DND-41 (cell line): ENCODE results near the gene EFCAB13.
A peak's percentile ranks its signal among the peaks of the same experiment; 100 is the strongest.

Source experiments
- ATAC-seq: fragments of 200-7000 bp; cut with Tn5 transposase; 3 replicates; pipeline ENCODE4 v1.9.1; 2021; ENCODE audit warnings: low read depth; ENCODE audit not compliant: insufficient read depth
- DNase-seq: peaks from one replicate; pipeline ENCODE4 v3.0.0-alpha.2; 2020
- H2AFZ ChIP-seq: 2 replicates; pipeline ENCODE4 v1.6.0; 2012; ENCODE audit warnings: low read depth, low read length
- H3K27ac ChIP-seq: 2 replicates; pipeline ENCODE4 v1.5.1; 2012; ENCODE audit warnings: low read length, inconsistent platforms
- H3K27me3 ChIP-seq: fragments of 200-600 bp; sonication (generic); 2 replicates; pipeline ENCODE4 v1.6.0; 2012; ENCODE audit warnings: low read length, mild to moderate bottlenecking, inconsistent platforms; ENCODE audit not compliant: insufficient read depth, poor library complexity
- H3K36me3 ChIP-seq: 2 replicates; pipeline ENCODE4 v1.5.1; 2012; ENCODE audit warnings: low read length, inconsistent platforms; ENCODE audit not compliant: insufficient read depth
- H3K4me1 ChIP-seq: 2 replicates; pipeline ENCODE4 v1.5.1; 2012; ENCODE audit warnings: mild to moderate bottlenecking, low read length; ENCODE audit not compliant: insufficient read depth
- H3K4me2 ChIP-seq: 2 replicates; pipeline ENCODE4 v1.6.0; 2012; ENCODE audit warnings: mild to moderate bottlenecking, moderate library complexity, low read length, inconsistent platforms; ENCODE audit not compliant: insufficient read depth
- H3K4me3 ChIP-seq, 2 experiments: fragments of 200-600 bp in 1 of 2; shearing (Covaris generic) in 1 of 2; 2 replicates each; pipeline ENCODE4 v1.5.1; 2012 to 2016; ENCODE audit warnings: inconsistent platforms in 2 of 2, low read length in 2 of 2, mild to moderate bottlenecking in 2 of 2, low read depth in 1 of 2, moderate library complexity in 1 of 2
- H3K79me2 ChIP-seq: 2 replicates; pipeline ENCODE4 v1.6.0; 2012; ENCODE audit warnings: low read length, inconsistent platforms; ENCODE audit not compliant: insufficient read depth
- H3K9ac ChIP-seq: 2 replicates; pipeline ENCODE4 v1.6.0; 2012; ENCODE audit warnings: low read depth, mild to moderate bottlenecking, inconsistent platforms, low read length, moderate library complexity
- H3K9me3 ChIP-seq: 2 replicates; pipeline ENCODE4 v1.5.1; 2012; ENCODE audit warnings: low read length, moderate library complexity, mild to moderate bottlenecking, inconsistent platforms; ENCODE audit not compliant: insufficient read depth, severe bottlenecking
- H4K20me1 ChIP-seq: 2 replicates; pipeline ENCODE4 v1.6.0; 2012; ENCODE audit warnings: low read length; ENCODE audit not compliant: insufficient read depth
- CTCF ChIP-seq: IDR thresholded peaks from 2 replicates; pipeline ENCODE4 v1.5.1; 2012; ENCODE audit warnings: borderline replicate concordance, low read length, moderate library complexity, mild to moderate bottlenecking; ENCODE audit not compliant: poor library complexity, severe bottlenecking; ENCODE audit errors: extremely low read depth
- EZH2 ChIP-seq: IDR thresholded peaks from 3 replicates; pipeline ENCODE4 v1.6.1; 2012; ENCODE audit warnings: borderline replicate concordance, low read depth, mild to moderate bottlenecking, moderate library complexity, low read length, inconsistent platforms; ENCODE audit not compliant: severe bottlenecking

The EFCAB13 gene, protein sequence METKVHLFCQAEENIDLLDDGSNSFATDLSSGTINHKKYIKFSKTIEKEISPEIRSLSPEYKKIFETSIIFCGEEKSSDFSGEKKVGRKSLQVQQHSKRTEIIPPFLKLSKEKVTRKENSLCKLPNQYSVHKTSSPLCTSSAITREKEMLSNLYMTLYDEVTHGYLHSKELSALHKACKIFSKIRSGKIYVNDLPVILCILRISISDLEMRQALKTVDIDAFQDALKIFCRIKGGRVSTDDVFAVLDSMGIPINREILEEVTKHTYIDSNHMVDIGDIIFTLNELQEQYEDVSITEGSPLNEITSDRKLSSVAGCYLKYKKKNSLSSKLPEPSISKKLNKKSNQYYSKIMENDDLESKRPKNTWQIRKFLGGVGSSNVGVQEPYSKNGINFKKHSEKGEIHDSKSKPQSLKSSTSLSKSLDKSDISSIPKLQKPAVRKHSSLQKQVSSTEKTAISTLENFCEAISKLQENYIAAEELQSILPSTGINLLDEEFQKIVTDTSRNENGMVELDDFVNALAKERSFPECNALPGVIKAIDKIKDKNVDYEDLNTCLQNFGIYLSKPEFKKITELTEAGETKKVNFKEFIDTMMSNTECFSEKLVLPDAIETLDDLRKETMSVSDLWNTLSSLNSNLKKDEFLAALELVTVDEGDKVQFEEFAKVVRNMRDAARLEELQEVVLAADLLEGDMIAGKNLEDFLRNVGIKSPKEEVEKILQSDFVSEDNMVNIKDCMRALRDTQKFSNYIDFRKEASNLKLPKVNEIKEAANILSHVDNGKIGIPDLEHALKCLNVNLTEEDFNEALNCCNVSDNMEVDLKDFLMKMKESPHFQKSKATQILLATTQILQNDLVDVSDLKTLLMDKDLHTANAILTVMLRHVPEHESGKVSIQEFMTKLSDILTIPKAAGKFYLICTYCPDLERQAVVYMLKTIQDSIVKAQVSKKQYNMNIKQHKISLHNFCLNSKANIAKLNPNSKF

DNA sequence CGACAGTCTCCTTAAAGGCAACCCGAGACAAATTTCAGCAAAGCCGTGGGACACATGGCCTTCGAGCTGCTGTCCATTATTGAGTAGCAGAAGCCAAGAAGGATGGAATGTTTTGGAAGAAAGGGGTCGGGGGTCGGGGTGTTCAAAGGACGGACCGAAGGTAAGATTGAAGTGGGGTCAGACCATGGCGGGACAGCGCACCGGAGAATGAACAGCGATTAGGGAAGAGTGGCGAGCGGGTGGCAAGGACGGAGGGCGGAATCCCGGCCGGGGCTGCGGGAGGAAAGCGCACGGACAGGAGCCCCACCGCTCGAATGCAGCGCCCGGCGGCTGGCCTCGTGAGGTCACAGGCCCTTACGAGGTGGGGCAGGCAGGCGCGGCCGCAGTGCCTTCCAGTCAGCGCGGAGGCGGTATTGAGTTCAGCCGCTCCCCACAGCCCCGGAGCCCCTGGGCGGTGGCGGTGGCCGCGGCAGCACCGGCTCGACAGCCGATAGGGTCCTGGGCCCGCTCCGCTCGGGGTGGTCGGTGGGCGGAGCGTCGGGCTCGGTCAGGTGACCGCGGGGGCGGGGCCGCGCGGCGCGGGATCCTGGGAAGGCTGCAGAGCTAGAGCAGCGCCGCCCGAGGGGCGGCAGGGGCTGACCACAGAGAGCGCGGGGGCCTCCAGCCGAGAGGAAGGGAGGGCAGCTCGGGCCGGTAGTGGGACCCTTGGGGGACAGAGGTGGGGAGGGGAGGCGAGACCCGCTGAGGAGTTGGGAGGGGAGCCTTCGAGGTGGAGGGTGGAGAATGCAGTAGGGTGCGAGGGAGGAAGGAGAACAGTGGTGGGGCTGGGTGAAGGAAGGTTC lies at the start of gene EFCAB13:
Gene EFCAB13 (plus strand): TSS at position 574 of the 842 bp plus-strand sequence. CDS start 4,399 bp downstream, outside the sequence.
- peak within 1 kb of the TSS; percentile 5 to 65; a peak in 3 of 4 replicates for H3K4me3 ChIP-seq
- peak within 1 kb of the TSS; percentile 69 for H2AFZ ChIP-seq
- peak within 1 kb of the TSS; percentile 67 for H3K27ac ChIP-seq
- H3K9me3 ChIP-seq = peaks cover 3% of the 10 kb centered on the region
- DNase-seq (peak; percentile 79), ATAC-seq (peak; percentile 90)
- H4K20me1 ChIP-seq = no peaks in the 10 kb centered on the region
- TF ChIP-seq CTCF = peak; percentile 28
- no peak for TF ChIP-seq EZH2
- H3K4me2 ChIP-seq = peak within 1 kb of the TSS; percentile 75
- H3K79me2 ChIP-seq = no peaks in the 10 kb centered on the region
- peaks cover 16% of the 10 kb centered on the region for H3K4me1 ChIP-seq
- H3K27me3 ChIP-seq = no peaks in the 10 kb centered on the region
- H3K9ac ChIP-seq = peak within 1 kb of the TSS; percentile 66
- H3K36me3 ChIP-seq = no peaks in the 10 kb centered on the region

DNA sequence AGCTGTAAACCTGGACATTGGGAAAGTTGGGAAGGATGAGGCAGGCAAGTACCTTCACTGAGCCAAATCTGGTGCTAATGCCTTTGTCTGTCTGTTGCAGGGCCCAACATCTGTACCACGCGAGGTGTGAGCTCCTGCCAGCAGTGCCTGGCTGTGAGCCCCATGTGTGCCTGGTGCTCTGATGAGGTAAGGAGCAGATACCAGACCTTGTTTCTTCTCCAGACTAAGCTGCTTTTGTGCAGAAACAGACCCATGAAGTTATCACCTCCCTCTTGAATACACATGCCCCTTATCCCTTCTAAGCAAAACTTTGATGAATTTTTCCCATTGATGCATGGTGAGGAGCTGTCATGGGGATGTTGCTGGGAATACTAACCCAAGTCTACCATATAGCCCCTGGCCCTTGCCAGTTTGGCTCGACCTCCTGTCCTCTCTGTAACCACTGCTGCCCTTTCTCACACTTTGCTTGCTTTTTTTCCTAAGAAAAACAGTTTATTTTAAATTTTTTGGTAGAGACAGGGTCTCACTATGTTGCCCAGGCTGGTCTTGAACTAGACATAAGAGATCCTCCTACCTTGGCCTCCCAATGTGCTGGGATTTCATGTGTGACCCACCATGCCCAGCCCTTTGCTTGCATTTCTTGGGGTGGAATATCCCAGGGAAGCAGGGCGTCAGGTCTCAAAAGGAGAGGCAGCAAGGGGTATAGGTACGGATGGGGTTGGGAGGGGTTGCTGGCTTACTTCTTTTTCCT lies 49.3 kb upstream of the EFCAB13 start:
- H4K20me1 ChIP-seq = no peaks in the 10 kb centered on the region
- TF ChIP-seq CTCF (no peak), EZH2 (no peak)
- no peak overlapping the region for H3K4me3 ChIP-seq
- no peaks in the 10 kb centered on the region for H3K4me1 ChIP-seq
- H3K27ac ChIP-seq = no peak overlapping the region
- no peaks in the 10 kb centered on the region for H3K79me2 ChIP-seq
- no peak overlapping the region for H2AFZ ChIP-seq
- no peak overlapping the region for H3K9ac ChIP-seq
- ATAC-seq = no peak
- no peaks in the 10 kb centered on the region for H3K9me3 ChIP-seq
- no peaks in the 10 kb centered on the region for H3K36me3 ChIP-seq
- H3K27me3 ChIP-seq = no peaks in the 10 kb centered on the region
- no peak overlapping the region for H3K4me2 ChIP-seq
- DNase-seq = no peak

- H3K9ac ChIP-seq = no peak overlapping the region
- no peak overlapping the region for H3K27ac ChIP-seq
- no peak overlapping the region for H3K4me2 ChIP-seq
Observed at GRCh38 chr17:47275245-47275984, 48.3 kb upstream of the EFCAB13 start.

More at GRCh38 chr17:47275245-47275984, 48.3 kb upstream of the EFCAB13 start:
- Histone ChIP-seq H3K27me3 (no peaks in the 10 kb centered on the region), H3K9me3 (no peaks in the 10 kb centered on the region), H4K20me1 (no peaks in the 10 kb centered on the region), H3K36me3 (no peaks in the 10 kb centered on the region), H3K4me1 (no peaks in the 10 kb centered on the region), H3K79me2 (no peaks in the 10 kb centered on the region), H2AFZ (no peak overlapping the region), H3K4me3 (no peak overlapping the region)
- TF ChIP-seq CTCF (no peak), EZH2 (no peak)
- DNase-seq (no peak), ATAC-seq (no peak)
